HepG2 (cell line): ENCODE data around the gene ASPRV1. TPM values are rescaled to one million over a fixed set of nuclear protein-coding genes. Genes with fewer than 3 reads are reported as not detected.

Experiments
- ARID3A ChIP-seq: IDR thresholded peaks from 2 replicates; pipeline ENCODE4 v1.6.1; 2012; ENCODE audit warnings: low read depth, low read length, improper control_type of control experiment
- ARNT2 ChIP-seq: sonication (generic); formaldehyde crosslinking; IDR thresholded peaks from 2 replicates; pipeline ENCODE4 v1.8.0; 2022; ENCODE audit warnings: mild to moderate bottlenecking, low read depth, missing genetic modification reagents, moderate library complexity
- DNMT3B ChIP-seq: conservative IDR thresholded peaks from 2 replicates; pipeline ENCODE4 v1.6.1; 2016; ENCODE audit warnings: missing biosample characterization, control low read depth
- ELK4 ChIP-seq: sonication (generic); formaldehyde crosslinking; IDR thresholded peaks from 2 replicates; pipeline ENCODE4 v1.9.0; 2021; ENCODE audit warnings: missing genetic modification reagents, borderline replicate concordance
- FOSL1 ChIP-seq: sonication (generic); formaldehyde crosslinking; IDR thresholded peaks from 2 replicates; pipeline ENCODE4 v1.9.0; 2021; ENCODE audit warnings: missing genetic modification reagents, borderline replicate concordance
- HDAC2 ChIP-seq: sonication (generic); formaldehyde crosslinking; IDR thresholded peaks from 2 replicates; pipeline ENCODE4 v1.4.0; 2020; ENCODE audit warnings: missing genetic modification reagents
- HDAC6 ChIP-seq: fragments of 200-600 bp; sonication (generic); IDR thresholded peaks from 2 replicates; pipeline ENCODE4 v1.7.0; 2017; ENCODE audit warnings: mild to moderate bottlenecking, antibody characterized with exemption, low read length, low read depth
- HMG20B ChIP-seq: conservative IDR thresholded peaks from 2 replicates; pipeline ENCODE4 v1.6.1; 2016; ENCODE audit warnings: missing genetic modification reagents, missing compliant biosample characterization
- JUND ChIP-seq: sonication (generic); formaldehyde crosslinking; IDR thresholded peaks from 2 replicates; pipeline ENCODE4 v1.8.0; 2022; ENCODE audit warnings: mild to moderate bottlenecking, missing genetic modification reagents
- MIER2 ChIP-seq: IDR thresholded peaks from 2 replicates; pipeline ENCODE4 v1.6.1; 2016; ENCODE audit warnings: missing biosample characterization, missing genetic modification reagents
- MLX ChIP-seq: IDR thresholded peaks from 2 replicates; pipeline ENCODE4 v1.6.1; 2016
- MXD4 ChIP-seq: IDR thresholded peaks from 2 replicates; pipeline ENCODE4 v1.6.1; 2016; ENCODE audit warnings: mild to moderate bottlenecking, missing biosample characterization, missing genetic modification reagents
- RXRA ChIP-seq: sonication (generic); formaldehyde crosslinking; IDR thresholded peaks from 2 replicates; pipeline ENCODE4 v1.5.1; 2020; ENCODE audit warnings: missing genetic modification reagents
- SIN3A ChIP-seq: IDR thresholded peaks from 2 replicates; pipeline ENCODE4 v1.6.1; 2011; ENCODE audit warnings: low read depth, mild to moderate bottlenecking, control low read depth, low read length, borderline replicate concordance
- SNAPC5 ChIP-seq: sonication (generic); formaldehyde crosslinking; IDR thresholded peaks from 2 replicates; pipeline ENCODE4 v1.8.1; 2023; ENCODE audit warnings: mild to moderate bottlenecking, missing genetic modification reagents, borderline replicate concordance
- SOX6 ChIP-seq, 2 experiments: fragments of 450-650 bp in 1 of 2; sonication (generic) in 1 of 2; formaldehyde crosslinking in 1 of 2; IDR thresholded peaks; 2 replicates each; pipeline versions ENCODE4 v1.4.0 to v1.6.1; 2017 to 2020; ENCODE audit warnings: antibody characterized with exemption in 1 of 2, mild to moderate bottlenecking in 1 of 2, missing genetic modification reagents in 1 of 2
- ZNF234 ChIP-seq: sonication (generic); formaldehyde crosslinking; conservative IDR thresholded peaks from 2 replicates; pipeline ENCODE4 v1.5.1; 2020; ENCODE audit warnings: mild to moderate bottlenecking, missing genetic modification reagents
- ZNF281 ChIP-seq: sonication (generic); formaldehyde crosslinking; IDR thresholded peaks from 2 replicates; pipeline ENCODE4 v1.4.0; 2020; ENCODE audit warnings: missing genetic modification reagents, borderline replicate concordance
- ZNF891 ChIP-seq: sonication (generic); formaldehyde crosslinking; IDR thresholded peaks from 2 replicates; pipeline ENCODE4 v1.5.0; 2020; ENCODE audit warnings: mild to moderate bottlenecking, missing genetic modification reagents
- ZSCAN31 ChIP-seq: sonication (generic); formaldehyde crosslinking; IDR thresholded peaks from 2 replicates; pipeline ENCODE4 v1.5.0; 2020; ENCODE audit warnings: low read depth, mild to moderate bottlenecking, missing genetic modification reagents
- polyA plus RNA-seq, 8 experiments: library from polyadenylated mRNA; depleted of rRNA in 3 of 8; stranded (reverse) in 7 of 8; unstranded in 1 of 8; fragments of >200 nt; fragmentation: Illumina TruSeq in 4 of 8; extraction: Trizol in 4 of 8; gene quantifications; 2 replicates each; pipeline versions ENCODE4 v1.2.1 to v1.2.3, GENCODE V29; 2011 to 2016; ENCODE audit warnings: low read depth in 4 of 8, missing spikeins in 1 of 8, mixed read lengths in 1 of 8; ENCODE audit not compliant: insufficient read depth in 1 of 8
- total RNA-seq, 5 experiments: library from RNA; depleted of rRNA; stranded (reverse); fragments of >200 nt; fragmentation: Illumina TruSeq; extraction: Trizol; gene quantifications; 2 replicates each; pipeline ENCODE4 v1.2.3, GENCODE V29; 2016; ENCODE audit warnings: low read depth in 1 of 5

The ASPRV1 gene
- total and polyA plus RNA-seq, 2 of the 13 experiments (the other 11 are each of a cell fraction or from before 2014, with no cell fraction given): 0.40 to 0.48 TPM

GRCh38 chr2:69947325-69947931 lies 14.0 kb downstream of the ASPRV1 start (continued):
- TF ChIP-seq ELK4 (CRISPR knock-in tag) (no peak), HDAC2 (CRISPR knock-in tag) (peak; percentile 50; the same call in 1 of the 2 replicates), MLX (no peak), MXD4 (CRISPR knock-in tag) (no peak), ARNT2 (CRISPR knock-in tag) (no peak), FOSL1 (CRISPR knock-in tag) (no peak), ZNF234 (CRISPR knock-in tag) (no peak), SIN3A (0 out of 2 replicates have a peak, but pooled peaks have one; percentile 20), SNAPC5 (CRISPR knock-in tag) (no peak), ARID3A (no peak), ZNF891 (no peak), DNMT3B (CRISPR knock-in tag) (no peak), SOX6 (IDR thresholded peaks at IDR 0.05) (no peak), SOX6 (CRISPR knock-in tag; IDR thresholded peaks at IDR 0.05) (no peak; the same call in 1 of the 2 replicates), ZSCAN31 (CRISPR knock-in tag) (0 out of 2 replicates have a peak, but pooled peaks have one; percentile 30), ZNF281 (CRISPR knock-in tag) (no peak), MIER2 (CRISPR knock-in tag) (no peak), RXRA (CRISPR knock-in tag) (no peak), JUND (CRISPR knock-in tag) (no peak), HMG20B (CRISPR knock-in tag) (no peak), HDAC6 (no peak)
